H7 (cell line): Measurements from ENCODE around the gene NCL. TPM values are rescaled to one million over a fixed set of nuclear protein-coding genes. Genes with fewer than 3 reads are reported as not detected.
A peak's percentile ranks its signal among the peaks of the same experiment; 100 is the strongest.
"Not testable (repeated sequence)": the region's sequence is repeated elsewhere in the genome, so short reads cannot be mapped to it uniquely, and the experiment has no call there.

Source experiments
- DNase-seq: peaks from one replicate; pipeline ENCODE4 v3.0.0; 2012
- H3K27me3 ChIP-seq: 2 replicates; pipeline ENCODE4 v1.6.0; 2011; ENCODE audit warnings: mild to moderate bottlenecking, low read length; ENCODE audit not compliant: control insufficient read depth, insufficient read depth
- H3K36me3 ChIP-seq: replicated peaks from 2 replicates; pipeline ENCODE4 v1.5.1; 2011; ENCODE audit warnings: low read length; ENCODE audit not compliant: control insufficient read depth, insufficient read depth
- H3K4me3 ChIP-seq: 2 replicates; pipeline ENCODE4 v1.5.1; 2011; ENCODE audit warnings: low read depth, mild to moderate bottlenecking, control low read depth, low read length, moderate library complexity; ENCODE audit not compliant: insufficient read depth
- total RNA-seq: library from RNA; depleted of rRNA; stranded (reverse); fragments of >200 nt; shearing (Covaris generic); gene quantifications from 2 replicates; pipeline ENCODE4 v1.2.3, GENCODE V29; 2014

NCL gene
- total RNA-seq, 1 experiment from 2014 or later: 148 TPM

- no peaks in the 10 kb centered on the region; the same call in 1 of the 2 replicates for H3K36me3 ChIP-seq
- H3K4me3 ChIP-seq: no peak overlapping the region
- DNase-seq: no peak
- no peaks in the 10 kb centered on the region for H3K27me3 ChIP-seq
These were observed 16.5 kb upstream of the NCL start for GRCh38 chr2:231480781-231481180.

GRCh38 chr2:231479455-231479854 lies 15.2 kb upstream of the NCL start:
- Histone ChIP-seq H3K4me3 (no peak overlapping the region), H3K27me3 (no peaks in the 10 kb centered on the region), H3K36me3 (no peaks in the 10 kb centered on the region; the same call in 1 of the 2 replicates)
- no peak for DNase-seq

- no peaks in the 10 kb centered on the region for H3K27me3 ChIP-seq
- no peak for DNase-seq
- no peaks in the 10 kb centered on the region; the same call in 1 of the 2 replicates for H3K36me3 ChIP-seq
- H3K4me3 ChIP-seq: no peak overlapping the region
These were observed 12.6 kb upstream of the NCL start for GRCh38 chr2:231476920-231477319.

GRCh38 chr2:231475965-231476364 lies 11.7 kb upstream of the NCL start:
- DNase-seq: no peak
- Histone ChIP-seq H3K36me3 (no peaks in the 10 kb centered on the region), H3K4me3 (no peak overlapping the region), H3K27me3 (no peaks in the 10 kb centered on the region)

GRCh38 chr2:231472816-231473215 lies 8.5 kb upstream of the NCL start:
- Histone ChIP-seq H3K36me3 (no peaks in the 10 kb centered on the region), H3K27me3 (no peaks in the 10 kb centered on the region), H3K4me3 (no peak overlapping the region)
- DNase-seq: no peak

- no peak for DNase-seq
- H3K36me3 ChIP-seq: no peaks in the 10 kb centered on the region
- no peaks in the 10 kb centered on the region for H3K27me3 ChIP-seq
- no peak overlapping the region for H3K4me3 ChIP-seq
These were observed 6.1 kb upstream of the NCL start for GRCh38 chr2:231470246-231470900.

- Histone ChIP-seq H3K27me3 (no peaks in the 10 kb centered on the region), H3K4me3 (no peak overlapping the region), H3K36me3 (no peaks in the 10 kb centered on the region)
- DNase-seq: no peak
These were observed 5.3 kb upstream of the NCL start for GRCh38 chr2:231469583-231469950.

GRCh38 chr2:231467613-231468530 lies 3.6 kb upstream of the NCL start:
- no peak for DNase-seq
- Histone ChIP-seq H3K27me3 (no peaks in the 10 kb centered on the region), H3K36me3 (peaks cover 5% of the 10 kb centered on the region), H3K4me3 (no peak overlapping the region)

GRCh38 chr2:231467016-231467545 lies 2.8 kb upstream of the NCL start:
- Histone ChIP-seq H3K4me3 (no peak overlapping the region), H3K36me3 (peaks cover 10% of the 10 kb centered on the region), H3K27me3 (no peaks in the 10 kb centered on the region)
- no peak for DNase-seq

- DNase-seq: no peak
- H3K4me3 ChIP-seq: peak overlapping the region; percentile 100
- H3K27me3 ChIP-seq: no peaks in the 10 kb centered on the region
- H3K36me3 ChIP-seq: peaks cover 30% of the 10 kb centered on the region
These were observed 574 bp upstream of the NCL start for GRCh38 chr2:231464576-231465540.

GRCh38 chr2:231462729-231463465 lies 1.4 kb downstream of the NCL start:
- H3K27me3 ChIP-seq: no peaks in the 10 kb centered on the region
- DNase-seq: no peak
- H3K36me3 ChIP-seq: peaks cover 45% of the 10 kb centered on the region

GRCh38 chr2:231461516-231461971 lies 2.7 kb downstream of the NCL start:
- H3K4me3 ChIP-seq: no peak overlapping the region
- H3K36me3 ChIP-seq: peaks cover 57% of the 10 kb centered on the region
- H3K27me3 ChIP-seq: no peaks in the 10 kb centered on the region
- DNase-seq: no peak

More at GRCh38 chr2:231462729-231463465, 1.4 kb downstream of the NCL start:
- peak overlapping the region; percentile 100 for H3K4me3 ChIP-seq

- not testable (repeated sequence) for DNase-seq, H3K4me3 ChIP-seq, H3K27me3 ChIP-seq
- H3K36me3 ChIP-seq: peaks cover 64% of the 10 kb centered on the region
These were observed 3.4 kb downstream of the NCL start for GRCh38 chr2:231460841-231461240.
